Parathyroid adenoma (tissue), 2 donors: ENCODE results near the gene GPR27.
A peak's percentile ranks its signal among the peaks of the same experiment; 100 is the strongest.

Experiments used
- H2AFZ ChIP-seq: fragments of 300-600 bp; sonication (generic); one replicate; pipeline ENCODE4 v1.7.0; 2017; ENCODE audit warnings: antibody characterized with exemption, mild to moderate bottlenecking
- H3K27ac ChIP-seq: fragments of 300-600 bp; sonication (generic); one replicate; pipeline ENCODE4 v1.7.0; 2017
- H3K27me3 ChIP-seq: fragments of 300-600 bp; sonication (generic); one replicate; pipeline ENCODE4 v1.7.0; 2017; ENCODE audit warnings: low read length; ENCODE audit not compliant: control insufficient read depth, insufficient read depth
- H3K36me3 ChIP-seq: fragments of 300-600 bp; sonication (generic); one replicate; pipeline ENCODE4 v1.7.0; 2017; ENCODE audit warnings: low read length; ENCODE audit not compliant: control insufficient read depth, insufficient read depth
- H3K4me1 ChIP-seq: fragments of 300-600 bp; sonication (generic); one replicate; pipeline ENCODE4 v1.7.0; 2017; ENCODE audit warnings: control low read depth
- H3K4me2 ChIP-seq: fragments of 300-600 bp; sonication (generic); one replicate; pipeline ENCODE4 v1.7.0; 2017; ENCODE audit warnings: low read length
- H3K4me3 ChIP-seq: fragments of 300-600 bp; sonication (generic); one replicate; pipeline ENCODE4 v1.7.0; 2017; ENCODE audit warnings: low read depth, low read length
- H3K79me2 ChIP-seq: fragments of 300-600 bp; sonication (generic); one replicate; pipeline ENCODE4 v1.7.0; 2017; ENCODE audit warnings: control low read depth
- H3K9ac ChIP-seq: fragments of 300-600 bp; sonication (generic); one replicate; pipeline ENCODE4 v1.7.0; 2017; ENCODE audit warnings: mild to moderate bottlenecking
- H3K9me3 ChIP-seq: fragments of 300-600 bp; sonication (generic); one replicate; pipeline ENCODE4 v1.7.0; 2017; ENCODE audit warnings: low read length; ENCODE audit not compliant: control insufficient read depth
- TF ChIP-seq, protein P1 (sequence below): fragments of 300-600 bp; sonication (generic); IDR thresholded peaks from one replicate; pipeline ENCODE4 v1.7.0; 2017; ENCODE audit warnings: antibody characterized with exemption, mild to moderate bottlenecking
- donor health status: primary hyperparathyroidism.

Gene GPR27

GRCh38 chr3:71785532-71786216 is 32.0 kb downstream of the GPR27 start:
- Histone ChIP-seq H3K9me3 (no peaks in the 10 kb centered on the region), H3K4me2 (peak overlapping the region; percentile 48), H3K27ac (no peak overlapping the region), H3K79me2 (no peaks in the 10 kb centered on the region), H3K4me3 (no peak overlapping the region), H2AFZ (no peak overlapping the region), H3K27me3 (no peaks in the 10 kb centered on the region), H3K9ac (no peak overlapping the region), H3K4me1 (no peaks in the 10 kb centered on the region), H3K36me3 (no peaks in the 10 kb centered on the region)
- TF ChIP-seq, protein P1, sequence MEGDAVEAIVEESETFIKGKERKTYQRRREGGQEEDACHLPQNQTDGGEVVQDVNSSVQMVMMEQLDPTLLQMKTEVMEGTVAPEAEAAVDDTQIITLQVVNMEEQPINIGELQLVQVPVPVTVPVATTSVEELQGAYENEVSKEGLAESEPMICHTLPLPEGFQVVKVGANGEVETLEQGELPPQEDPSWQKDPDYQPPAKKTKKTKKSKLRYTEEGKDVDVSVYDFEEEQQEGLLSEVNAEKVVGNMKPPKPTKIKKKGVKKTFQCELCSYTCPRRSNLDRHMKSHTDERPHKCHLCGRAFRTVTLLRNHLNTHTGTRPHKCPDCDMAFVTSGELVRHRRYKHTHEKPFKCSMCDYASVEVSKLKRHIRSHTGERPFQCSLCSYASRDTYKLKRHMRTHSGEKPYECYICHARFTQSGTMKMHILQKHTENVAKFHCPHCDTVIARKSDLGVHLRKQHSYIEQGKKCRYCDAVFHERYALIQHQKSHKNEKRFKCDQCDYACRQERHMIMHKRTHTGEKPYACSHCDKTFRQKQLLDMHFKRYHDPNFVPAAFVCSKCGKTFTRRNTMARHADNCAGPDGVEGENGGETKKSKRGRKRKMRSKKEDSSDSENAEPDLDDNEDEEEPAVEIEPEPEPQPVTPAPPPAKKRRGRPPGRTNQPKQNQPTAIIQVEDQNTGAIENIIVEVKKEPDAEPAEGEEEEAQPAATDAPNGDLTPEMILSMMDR, result no peak

DNA sequence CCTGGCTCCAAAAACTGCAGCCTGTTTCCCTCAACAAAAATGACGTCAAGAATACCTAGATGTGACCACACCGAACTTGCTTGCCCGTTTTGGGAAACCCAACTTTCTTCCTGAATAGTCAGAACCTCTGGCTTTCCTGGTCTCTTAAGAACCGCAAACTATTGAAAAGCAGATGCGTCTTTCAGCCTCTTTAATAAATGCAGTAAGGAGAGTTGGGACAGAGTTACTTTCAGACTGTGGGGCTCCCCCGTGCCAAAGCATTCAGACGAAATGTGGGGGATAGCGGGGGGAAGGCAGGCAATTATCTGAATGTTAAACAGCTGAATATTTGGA is 32.5 kb downstream of the GPR27 start:
- no peaks in the 10 kb centered on the region for H3K27me3 ChIP-seq
- H3K9me3 ChIP-seq, result no peaks in the 10 kb centered on the region
- no peaks in the 10 kb centered on the region for H3K79me2 ChIP-seq

DNA sequence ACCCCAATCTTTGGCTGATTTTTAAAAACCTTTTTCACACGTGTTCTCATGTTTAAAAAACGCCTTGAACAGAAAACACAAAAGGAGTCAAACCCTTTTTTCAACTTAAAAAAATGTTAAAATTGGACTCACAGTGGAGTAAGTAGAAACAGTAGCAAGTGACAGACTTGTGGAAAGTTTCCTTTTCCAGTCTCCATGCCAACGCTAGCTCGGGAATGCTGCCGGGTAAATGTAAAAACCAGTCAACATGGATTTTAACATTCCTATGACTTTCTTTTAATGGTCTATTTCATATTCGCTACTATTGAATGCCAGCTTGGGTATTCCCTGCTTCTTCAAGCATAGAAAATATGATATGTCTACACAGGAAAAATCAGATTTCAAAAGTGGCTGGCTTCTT is 32.9 kb downstream of the GPR27 start:
- no peaks in the 10 kb centered on the region for H3K27me3 ChIP-seq
- no peak overlapping the region for H3K4me3 ChIP-seq
- H2AFZ ChIP-seq, result no peak overlapping the region
- TF ChIP-seq, protein P1, result no peak
- H3K79me2 ChIP-seq, result no peaks in the 10 kb centered on the region
- H3K4me1 ChIP-seq, result no peaks in the 10 kb centered on the region
- H3K36me3 ChIP-seq, result no peaks in the 10 kb centered on the region
- no peak overlapping the region for H3K4me2 ChIP-seq
- H3K9ac ChIP-seq, result no peak overlapping the region
- H3K27ac ChIP-seq, result no peak overlapping the region
- no peaks in the 10 kb centered on the region for H3K9me3 ChIP-seq

More for the DNA sequence above, 32.5 kb downstream of the GPR27 start:
- no peak overlapping the region for H3K4me2 ChIP-seq
- TF ChIP-seq, protein P1, result no peak
- H3K9ac ChIP-seq, result no peak overlapping the region
- no peaks in the 10 kb centered on the region for H3K4me1 ChIP-seq
- no peak overlapping the region for H2AFZ ChIP-seq
- H3K4me3 ChIP-seq, result no peak overlapping the region
- H3K27ac ChIP-seq, result no peak overlapping the region
- no peaks in the 10 kb centered on the region for H3K36me3 ChIP-seq

DNA sequence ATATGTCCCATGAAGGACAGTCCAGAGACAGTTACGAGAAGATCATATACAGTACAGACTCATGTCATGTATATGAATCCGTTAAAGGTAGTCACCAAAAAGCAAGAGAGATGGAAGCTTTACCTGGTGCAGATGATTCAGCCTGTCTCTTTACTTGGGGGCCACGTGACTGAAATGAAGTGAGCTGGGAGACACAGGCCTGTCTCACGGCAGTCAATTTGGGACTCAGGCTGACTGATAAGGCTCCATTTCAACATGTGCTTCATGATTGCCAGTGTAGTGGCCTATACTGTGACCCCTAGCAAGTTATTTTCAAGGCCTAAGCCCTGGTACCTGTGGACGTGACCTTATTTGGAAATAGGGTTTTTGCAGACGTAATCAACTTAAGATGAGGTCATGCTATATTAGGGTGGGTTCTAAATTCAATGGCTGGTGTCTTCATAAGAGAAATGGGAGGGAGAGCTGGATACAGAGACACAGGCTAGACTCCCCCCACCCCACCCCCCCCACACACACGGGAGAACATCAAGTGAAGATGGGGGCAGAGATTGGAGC is 34.3 kb downstream of the GPR27 start:
- TF ChIP-seq, protein P1, result no peak
- Histone ChIP-seq H3K27me3 (no peaks in the 10 kb centered on the region), H3K79me2 (no peaks in the 10 kb centered on the region), H3K4me2 (no peak overlapping the region), H3K27ac (no peak overlapping the region), H3K4me1 (no peaks in the 10 kb centered on the region), H3K4me3 (no peak overlapping the region), H3K9me3 (no peaks in the 10 kb centered on the region), H2AFZ (no peak overlapping the region), H3K36me3 (no peaks in the 10 kb centered on the region), H3K9ac (no peak overlapping the region)

DNA sequence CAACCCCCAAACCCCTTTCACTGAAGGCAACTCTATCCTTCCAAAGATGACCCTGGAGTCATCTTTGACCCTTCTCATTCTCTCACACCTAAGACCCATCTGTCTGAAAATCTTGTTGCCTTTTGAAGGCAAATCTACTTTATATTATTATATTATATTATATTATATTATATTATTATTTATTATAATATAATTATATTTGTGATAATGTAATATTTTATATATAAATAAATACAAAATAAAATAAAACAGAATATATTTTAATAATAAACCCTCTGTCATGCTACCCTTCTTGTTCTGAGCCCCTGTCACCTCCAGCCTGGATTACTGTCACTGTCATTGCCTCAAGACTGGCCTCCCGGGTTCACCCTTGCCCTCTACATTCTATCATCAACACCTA is 36.3 kb downstream of the GPR27 start:
- H3K4me3 ChIP-seq, result no peak overlapping the region
- TF ChIP-seq, protein P1, result no peak
- H3K4me2 ChIP-seq, result no peak overlapping the region
- no peaks in the 10 kb centered on the region for H3K4me1 ChIP-seq
- H3K9me3 ChIP-seq, result no peaks in the 10 kb centered on the region
- no peak overlapping the region for H3K9ac ChIP-seq
- H3K36me3 ChIP-seq, result no peaks in the 10 kb centered on the region
- no peak overlapping the region for H2AFZ ChIP-seq
- no peaks in the 10 kb centered on the region for H3K79me2 ChIP-seq
- H3K27ac ChIP-seq, result no peak overlapping the region
- no peaks in the 10 kb centered on the region for H3K27me3 ChIP-seq
